Heart right ventricle (tissue), 16 donors: ENCODE results near the gene RCC2. TPM values are rescaled to one million over a fixed set of nuclear protein-coding genes. Genes with fewer than 3 reads are reported as not detected.

Experiments used
- ATAC-seq, 8 donors: fragments of 200-7000 bp; cut with Tn5 transposase; one replicate each; pipeline ENCODE4 v1.9.1; 2020; ENCODE audit warnings: mild to moderate bottlenecking in 8 of 8, moderate library complexity in 8 of 8, moderate number of reproducible peaks in 1 of 8
- DNase-seq, 2 donors: peaks; one replicate each; pipeline ENCODE4 v3.0.0-alpha.2; 2020
- H3K27ac ChIP-seq, 10 donors: fragments of 200-600 bp; sonication (generic) in 2 of 10; one replicate each; pipeline versions ENCODE4 v1.5.0 to v1.8.0; 2020 to 2022; ENCODE audit warnings: mild to moderate bottlenecking in 3 of 10
- H3K27me3 ChIP-seq, 7 donors: fragments of 200-600 bp; one replicate each; pipeline ENCODE4 v1.8.0; 2021 to 2022; ENCODE audit warnings: mild to moderate bottlenecking in 2 of 7
- H3K36me3 ChIP-seq, 9 donors: fragments of 200-600 bp; sonication (generic) in 1 of 9; one replicate each; pipeline versions ENCODE4 v1.5.0 to v1.8.0; 2020 to 2022; ENCODE audit warnings: mild to moderate bottlenecking in 2 of 9
- H3K4me1 ChIP-seq, 9 donors: fragments of 200-600 bp; sonication (generic) in 1 of 9; one replicate each; pipeline versions ENCODE4 v1.5.0 to v1.8.0; 2020 to 2022; ENCODE audit warnings: mild to moderate bottlenecking in 4 of 9
- H3K4me3 ChIP-seq, 10 donors: fragments of 200-600 bp; sonication (generic) in 2 of 10; one replicate each; pipeline versions ENCODE4 v1.5.0 to v1.8.0; 2020 to 2022; ENCODE audit warnings: mild to moderate bottlenecking in 7 of 10, moderate library complexity in 2 of 10
- H3K9me3 ChIP-seq, 11 donors: fragments of 200-600 bp in 10 of 11; sonication (generic) in 2 of 11; one replicate each; pipeline versions ENCODE4 v1.5.0 to v1.8.0; 2013 to 2022; ENCODE audit warnings: mild to moderate bottlenecking in 2 of 11, control low read depth in 1 of 11, moderate library complexity in 1 of 11
- CTCF ChIP-seq, 9 donors: fragments of 200-600 bp; sonication (generic) in 2 of 9; IDR thresholded peaks; one replicate each; pipeline versions ENCODE4 v1.5.0 to v1.8.0; 2021 to 2022; ENCODE audit warnings: antibody characterized with exemption in 9 of 9, mild to moderate bottlenecking in 5 of 9, moderate library complexity in 1 of 9
- WGBS, 2 donors: extraction: QIAGEN DNeasy Blood & Tissue Kit; methylation state at CpG; one replicate each; pipeline ENCODE4 v1.1.7; 2013; ENCODE audit warnings: inconsistent platforms in 1 of 2; 5-methylcytosine and 5-hydroxymethylcytosine counted together
- intact Hi-C, 10 donors: fragments of 100-400 bp; cut with DNase I; formaldehyde crosslinking; loops; one replicate each; pipeline versions ENCODE4 v1.11.1 to v1.14.2; 2022
- polyA plus RNA-seq, 2 donors: library from polyadenylated mRNA; stranded (reverse); fragments of 200-250 nt; gene quantifications; one replicate each; pipeline ENCODE4 v1.2.3, GENCODE V29; 2013
- total RNA-seq, 10 donors: library from RNA; stranded (reverse); fragmentation: NEBNext Ultra II Directional in 3 of 10; extraction: Animal tissue kit (Norgen Biotek cat#: 25700) in 3 of 10; gene quantifications; one replicate each; pipeline versions ENCODE4 v1.2.1 to v1.2.4, GENCODE V29; 2021 to 2023
- donor health status: Arrhythmogenic right ventricular cardiomyopathy.
- donor health status: ischemic (EF 13 %, LVEDD 7.1; RV severe dilation, severe dysfunction).
- donor health status: healthy with polysubstance abuse.
- donor health status: DM: no; HTN: yes; CAD: no.
- donor health status: DM: no; HTN: no; CAD: no.
- donor health status: ischemic (EF 25% LVEDD 6.9; RV normal size, moderate dysfunction).
- donor health status: ischemic (EF 25% LVEDD 5.7; RV mildly dilated, moderate dysfunction).
- donor health status: healthy.
- donor health status: DM: yes; HTN: yes; CAD: no.
- donor health status: Ischemic cardiomyopathy.
- donor health status: ischemic (EF 35%, LVEDD 5.7; RV mildly dilated, moderate dysfunction).
- donor health status: nonischemic (EF 11% LVEDD 7.7; RV severe dilation, severe dysfunction).
- donor health status: DM: yes; HTN: yes; CAD: no.
- donor health status: PGD.
- donor health status: ischemic (EF 29% LVEDD 5.4; RV normal size, mild dysfunction).
- donor health status: nonischemic (EF 23%, LVEDD 6.1; RV moderate dilation, normal function).

Gene RCC2
- total and polyA plus RNA-seq, 12 donors, result 9.0 to 25.3 (median 11.4) TPM

- peaks cover 0 to 39% (median 12%) of the 10 kb centered on the region in 9 donors for H3K36me3 ChIP-seq
- 69 to 72% methylated on average over 6 of the region's 6 CpGs for WGBS, 2 donors
- TF ChIP-seq CTCF (IDR thresholded peaks at IDR 0.05), result no peak
- H3K4me3 ChIP-seq, result no peak overlapping the region
- intact Hi-C loops, result loop anchor here in 7 of 10 donors (5.0 to 10.0 kb wide), 4 partner anchors 278 to 340 kb away; no protein-coding TSS in a partner anchor
- H3K9me3 ChIP-seq, result no peaks in the 10 kb centered on the region
- ATAC-seq (no peak), DNase-seq (no peak)
- no peak overlapping the region for H3K27ac ChIP-seq
- H3K4me1 ChIP-seq, result peaks cover 0 to 8% (median 0%) of the 10 kb centered on the region in 9 donors
- peaks cover 0 to 5% (median 0%) of the 10 kb centered on the region in 7 donors for H3K27me3 ChIP-seq
Measured at GRCh38 chr1:17404820-17405219, 34.7 kb downstream of the RCC2 start.

GRCh38 chr1:17404034-17404684, 35.3 kb downstream of the RCC2 start:
- no peaks in the 10 kb centered on the region for H3K9me3 ChIP-seq
- no peak overlapping the region for H3K27ac ChIP-seq
- peaks cover 0 to 5% (median 0%) of the 10 kb centered on the region in 7 donors for H3K27me3 ChIP-seq
- TF ChIP-seq CTCF (IDR thresholded peaks at IDR 0.05), result no peak
- intact Hi-C loops, result loop anchor here in 5 of 10 donors (10.0 kb wide), 2 partner anchors 279 to 339 kb away; no protein-coding TSS in a partner anchor
- 62 to 63% methylated on average over 15 of the region's 15 CpGs for WGBS, 2 donors
- peaks cover 0 to 32% (median 7%) of the 10 kb centered on the region in 9 donors for H3K36me3 ChIP-seq
- no peak for DNase-seq
- no peak overlapping the region for H3K4me3 ChIP-seq
- H3K4me1 ChIP-seq, result peaks cover 0 to 2% (median 0%) of the 10 kb centered on the region in 9 donors
- no peak for ATAC-seq

GRCh38 chr1:17403081-17403480, 36.4 kb downstream of the RCC2 start:
- TF ChIP-seq CTCF (IDR thresholded peaks at IDR 0.05), result no peak
- Histone ChIP-seq H3K27me3 (peaks cover 0 to 5% (median 0%) of the 10 kb centered on the region in 7 donors), H3K4me1 (no peaks in the 10 kb centered on the region), H3K36me3 (peaks cover 0 to 22% (median 0%) of the 10 kb centered on the region in 9 donors), H3K9me3 (no peaks in the 10 kb centered on the region), H3K27ac (no peak overlapping the region), H3K4me3 (no peak overlapping the region)
- ATAC-seq, result no peak
- DNase-seq, result no peak
- intact Hi-C loops, result loop anchor here in 5 of 10 donors (10.0 kb wide), 2 partner anchors 278 to 338 kb away; no protein-coding TSS in a partner anchor
- 58 to 64% methylated on average over 3 of the region's 3 CpGs for whole genome bisulfite sequencing, 2 donors

GRCh38 chr1:17401841-17402240, 37.6 kb downstream of the RCC2 start:
- Histone ChIP-seq H3K4me3 (no peak overlapping the region), H3K36me3 (peaks cover 0 to 9% (median 0%) of the 10 kb centered on the region in 9 donors), H3K27me3 (peaks cover 0 to 5% (median 0%) of the 10 kb centered on the region in 7 donors), H3K9me3 (no peaks in the 10 kb centered on the region), H3K27ac (no peak overlapping the region), H3K4me1 (no peaks in the 10 kb centered on the region)
- 54 to 56% methylated on average over 4 of the region's 4 CpGs for WGBS, 2 donors
- ATAC-seq (no peak), DNase-seq (no peak)
- no peak for TF ChIP-seq CTCF (IDR thresholded peaks at IDR 0.05)
- intact Hi-C loops, result loop anchor here in 5 of 10 donors (10.0 kb wide), 2 partner anchors 277 to 337 kb away; no protein-coding TSS in a partner anchor
